HG03460 (cell line): ENCODE data around the gene TRIM50.
A peak's percentile ranks its signal among the peaks of the same experiment; 100 is the strongest.
"Not testable (repeated sequence)": the region's sequence is repeated elsewhere in the genome, so short reads cannot be mapped to it uniquely, and the experiment has no call there.

Source experiments
- ATAC-seq: cut with Tn5 transposase; IDR thresholded peaks from one replicate; pipeline ENCODE4 v1.9.1; 2021; ENCODE audit not compliant: unreplicated experiment

TRIM50 gene

GRCh38 chr7:73314271-73314670 is 13.6 kb downstream of the TRIM50 start:
- ATAC-seq = no peak

DNA sequence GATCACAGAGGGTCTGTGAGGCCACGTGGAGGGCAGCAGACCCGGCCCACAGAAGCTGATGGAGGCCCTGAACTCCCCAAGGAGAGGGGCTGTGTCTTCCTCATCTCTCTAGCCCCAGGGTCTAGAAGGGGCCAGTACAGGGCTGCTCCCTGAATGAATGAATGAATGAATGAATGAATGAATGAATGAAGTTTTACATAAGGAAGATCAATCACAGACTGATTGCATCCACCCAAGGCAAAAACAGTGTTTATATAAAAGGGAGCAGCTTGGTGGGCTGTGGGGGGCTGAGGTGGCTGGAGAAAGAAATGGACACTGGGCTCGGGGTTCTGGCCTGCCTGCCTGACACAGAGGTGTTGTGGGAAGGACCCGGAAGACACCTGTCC is 14.4 kb downstream of the TRIM50 start:
- no peak for ATAC-seq

DNA sequence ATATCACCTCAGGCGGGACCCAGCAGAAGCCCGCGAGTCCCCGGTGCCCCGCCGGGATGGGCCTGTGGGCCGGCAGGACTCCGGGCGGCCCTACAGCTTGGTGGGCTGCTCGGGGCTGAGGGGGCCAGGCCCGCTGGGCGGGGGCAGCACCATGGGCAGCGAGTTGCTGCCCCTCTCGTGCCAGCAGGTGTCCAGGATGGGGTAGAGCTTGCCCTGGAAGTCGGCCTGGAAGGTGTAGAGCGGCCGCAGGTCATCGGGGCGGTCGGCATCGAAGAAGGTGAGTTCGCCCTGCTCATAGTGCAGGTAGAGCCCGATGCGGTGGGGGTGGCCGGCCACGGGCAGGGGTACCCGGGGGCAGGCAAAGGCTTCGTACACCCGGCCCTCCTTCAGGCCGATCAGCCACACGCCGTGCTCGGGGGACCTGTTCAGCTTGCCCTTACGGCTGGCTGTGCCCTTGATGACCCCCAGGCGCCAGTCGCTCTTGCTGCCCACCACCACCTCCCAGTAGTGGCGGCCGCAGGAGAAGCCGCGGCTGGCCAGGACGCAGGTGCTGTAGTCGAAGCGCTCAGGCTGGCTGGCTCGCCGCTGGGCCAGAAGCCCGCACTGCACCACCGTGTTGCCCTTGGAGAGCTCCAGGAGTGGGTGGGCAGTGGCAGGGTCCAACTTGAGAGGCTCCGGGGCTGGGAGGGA is 14.9 kb downstream of the TRIM50 start:
- ATAC-seq = no peak

DNA sequence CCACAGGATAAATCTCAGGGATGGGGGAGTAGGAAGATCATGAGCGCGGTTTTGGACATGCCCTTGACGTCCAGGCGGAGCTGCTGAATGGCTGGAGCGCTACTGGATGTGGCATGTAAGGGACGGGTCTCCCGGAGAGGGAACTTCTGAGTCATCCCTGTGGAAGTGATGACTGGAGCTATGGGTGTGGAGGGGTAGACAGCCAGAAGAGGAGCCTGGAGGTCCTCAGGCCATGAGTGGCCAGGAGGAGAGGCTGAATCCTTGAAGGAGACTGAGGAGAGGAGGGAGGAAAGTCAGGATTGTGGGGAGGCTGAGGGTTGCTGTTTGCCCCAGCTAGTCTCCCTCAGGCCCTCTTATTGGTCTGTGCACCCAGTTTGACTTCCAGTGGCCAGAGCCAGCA is 16.5 kb downstream of the TRIM50 start:
- ATAC-seq = not testable (repeated sequence)

DNA sequence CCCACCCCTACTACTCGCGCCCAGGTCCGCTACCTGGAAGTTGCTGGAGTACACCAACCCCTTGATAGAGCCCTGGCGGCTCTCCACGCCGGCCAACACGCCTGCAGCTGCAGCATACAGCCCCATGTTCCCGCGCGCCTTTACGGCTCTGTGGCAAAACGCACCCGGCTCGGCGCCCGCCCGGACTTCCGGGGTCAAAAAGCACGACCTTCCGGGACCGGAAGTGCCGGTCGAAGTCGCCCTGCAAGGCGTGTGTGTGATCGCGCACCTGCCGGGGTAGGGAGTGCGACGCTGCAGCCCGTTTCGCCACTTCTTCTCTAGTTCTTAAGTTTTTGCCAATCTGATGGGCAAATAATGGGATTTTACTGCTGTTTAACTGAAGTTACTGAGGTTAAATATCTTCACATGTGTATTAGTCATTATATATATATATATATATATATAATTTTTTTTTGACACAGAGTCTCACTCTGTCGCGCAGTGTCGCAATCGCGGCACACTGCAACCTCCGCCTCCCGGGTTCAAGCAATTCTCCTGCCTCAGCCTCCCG is 19.1 kb downstream of the TRIM50 start, which contains the start of gene NSUN5:
NSUN5 (minus strand) TSS at position 162 of the 550 bp plus-strand sequence; CDS start at position 126, 36 bp downstream.
- peak; percentile 86 for ATAC-seq

DNA sequence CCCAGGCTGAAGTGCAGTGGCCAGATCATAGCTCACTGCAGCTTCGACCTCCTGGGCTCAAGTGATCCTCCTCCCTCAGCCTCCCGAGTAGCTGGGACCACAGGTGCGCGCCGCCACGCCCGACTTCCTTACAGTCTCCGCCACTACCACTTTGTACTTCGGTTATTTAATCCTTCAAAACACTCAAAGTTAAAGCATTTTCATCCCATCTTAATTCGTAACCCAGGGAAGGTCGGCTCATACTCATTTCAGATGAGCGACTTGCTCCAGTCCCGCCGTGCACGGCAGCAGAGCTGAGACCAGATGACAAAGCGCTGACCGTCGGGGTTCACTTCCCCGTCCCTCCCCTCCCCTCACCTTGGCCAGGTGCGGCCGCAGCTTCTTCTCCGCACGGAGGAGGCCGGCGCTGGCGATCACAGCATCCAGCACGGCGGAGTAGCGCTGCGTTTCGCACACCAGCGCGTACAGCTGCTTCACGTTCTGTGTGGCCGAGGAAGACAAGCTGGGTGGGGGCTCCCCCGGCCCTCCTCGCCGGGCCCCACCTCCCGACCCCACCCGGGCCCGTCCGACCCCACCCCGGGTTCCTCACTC is 19.7 kb downstream of the TRIM50 start:
- peak; percentile 46 for ATAC-seq

GRCh38 chr7:73307436-73307835 is 20.4 kb downstream of the TRIM50 start:
- ATAC-seq = no peak

DNA sequence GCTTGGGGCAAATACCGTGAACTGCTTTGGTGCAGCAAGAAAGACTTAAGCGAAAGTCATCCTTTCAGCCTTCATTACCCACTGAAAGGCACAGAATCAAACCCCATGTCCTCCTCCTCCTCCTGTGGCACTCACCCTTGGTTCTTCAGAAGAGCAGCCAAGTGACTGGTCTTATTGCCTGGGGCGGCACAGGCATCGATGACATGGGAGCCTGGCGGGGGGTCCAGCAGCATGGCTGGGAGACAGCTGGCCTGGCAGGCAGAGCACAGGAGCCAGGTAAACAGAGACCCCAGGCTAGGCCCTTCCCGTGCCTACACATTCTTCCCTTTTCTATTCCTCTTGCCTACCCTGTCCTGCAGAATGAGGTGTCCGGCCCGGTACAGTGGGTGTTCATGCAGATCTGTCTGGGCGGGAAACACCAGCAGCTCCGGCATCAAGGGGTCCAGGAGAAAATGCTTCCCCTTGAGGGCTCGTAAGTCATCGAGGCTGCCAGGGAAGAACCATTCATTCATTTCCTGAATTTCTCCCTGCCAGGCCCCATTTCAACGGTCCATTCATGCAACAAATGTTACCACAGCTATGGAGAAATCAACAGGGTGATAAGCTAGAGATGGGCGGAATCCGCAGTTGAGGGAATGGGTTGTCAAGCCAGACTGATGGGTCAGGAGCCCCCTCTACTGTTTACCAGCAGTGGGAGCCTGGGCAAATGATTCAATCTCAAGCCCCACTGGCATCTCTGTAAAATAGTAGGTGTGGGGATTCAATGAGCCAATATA is 23.1 kb downstream of the TRIM50 start:
- ATAC-seq = not testable (repeated sequence)

DNA sequence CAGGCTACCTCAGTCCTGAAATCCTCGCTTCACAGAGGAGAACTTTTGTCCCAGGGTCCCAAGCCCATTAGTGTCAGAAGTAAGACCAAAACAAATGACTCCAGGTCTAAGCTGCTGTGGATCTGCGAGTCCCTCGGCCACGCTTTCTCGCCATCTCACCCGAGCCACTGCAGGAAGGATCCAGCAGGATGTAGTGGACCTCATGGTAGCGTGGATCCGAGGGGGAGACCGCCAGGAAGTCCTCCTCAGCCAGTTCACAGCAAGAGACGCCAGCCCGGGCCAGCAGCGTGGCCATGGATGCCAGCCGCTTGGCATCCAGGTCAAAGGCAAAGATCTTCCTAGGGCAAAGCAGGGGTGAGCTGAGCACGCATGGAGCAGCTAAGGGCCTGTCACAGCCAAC is 23.8 kb downstream of the TRIM50 start:
- no peak for ATAC-seq

GRCh38 chr7:73303546-73303945 is 24.3 kb downstream of the TRIM50 start:
- ATAC-seq = no peak

- not testable (repeated sequence) for ATAC-seq
Measured at GRCh38 chr7:73302846-73303245, 25.0 kb downstream of the TRIM50 start.

- ATAC-seq = not testable (repeated sequence)
Measured at GRCh38 chr7:73301108-73301507, 26.8 kb downstream of the TRIM50 start.

GRCh38 chr7:73299812-73300211 is 28.1 kb downstream of the TRIM50 start:
- ATAC-seq = not testable (repeated sequence)

- not testable (repeated sequence) for ATAC-seq
Measured at GRCh38 chr7:73297706-73298105, 30.2 kb downstream of the TRIM50 start.

GRCh38 chr7:73297235-73297634 is 30.6 kb downstream of the TRIM50 start:
- ATAC-seq = not testable (repeated sequence)

DNA sequence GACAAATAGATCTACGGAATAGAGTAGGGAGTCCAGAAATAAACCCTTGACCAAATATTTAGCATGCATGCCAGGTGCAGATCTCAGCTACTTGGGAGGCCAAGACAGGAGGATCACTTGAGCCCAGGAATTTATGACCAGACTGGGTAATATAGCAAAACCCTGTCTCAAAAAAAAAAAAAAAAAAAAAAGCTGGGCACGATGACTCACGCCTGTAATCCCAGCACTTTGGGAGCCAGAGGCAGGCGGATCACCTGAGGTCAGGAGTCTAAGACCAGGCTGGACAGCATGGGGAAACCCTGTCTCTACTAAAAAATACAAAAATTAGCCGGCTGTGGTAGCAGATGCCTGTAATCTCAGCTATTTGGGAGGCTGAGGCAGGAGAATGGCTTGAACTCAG is 50.7 kb downstream of the TRIM50 start:
- ATAC-seq = not testable (repeated sequence)

DNA sequence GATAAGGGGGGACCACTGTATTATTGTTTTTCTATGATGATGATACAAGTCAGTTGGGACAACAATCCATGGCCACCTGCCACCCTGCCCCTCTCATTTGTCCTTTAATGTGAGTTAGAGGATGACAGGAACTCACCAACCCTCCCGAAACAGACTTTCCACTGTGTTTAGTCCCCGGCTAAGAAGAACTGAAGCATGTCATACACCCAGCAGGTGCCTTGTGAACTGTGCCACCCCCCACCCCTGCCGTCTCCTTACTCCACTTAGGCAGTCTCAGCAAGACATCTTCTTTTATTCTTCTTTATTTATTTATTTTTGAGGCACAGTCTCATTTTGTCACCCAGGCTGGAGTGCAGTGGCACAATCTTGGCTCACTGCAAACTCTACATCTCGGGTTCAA is 60.1 kb downstream of the TRIM50 start:
- not testable (repeated sequence) for ATAC-seq

DNA sequence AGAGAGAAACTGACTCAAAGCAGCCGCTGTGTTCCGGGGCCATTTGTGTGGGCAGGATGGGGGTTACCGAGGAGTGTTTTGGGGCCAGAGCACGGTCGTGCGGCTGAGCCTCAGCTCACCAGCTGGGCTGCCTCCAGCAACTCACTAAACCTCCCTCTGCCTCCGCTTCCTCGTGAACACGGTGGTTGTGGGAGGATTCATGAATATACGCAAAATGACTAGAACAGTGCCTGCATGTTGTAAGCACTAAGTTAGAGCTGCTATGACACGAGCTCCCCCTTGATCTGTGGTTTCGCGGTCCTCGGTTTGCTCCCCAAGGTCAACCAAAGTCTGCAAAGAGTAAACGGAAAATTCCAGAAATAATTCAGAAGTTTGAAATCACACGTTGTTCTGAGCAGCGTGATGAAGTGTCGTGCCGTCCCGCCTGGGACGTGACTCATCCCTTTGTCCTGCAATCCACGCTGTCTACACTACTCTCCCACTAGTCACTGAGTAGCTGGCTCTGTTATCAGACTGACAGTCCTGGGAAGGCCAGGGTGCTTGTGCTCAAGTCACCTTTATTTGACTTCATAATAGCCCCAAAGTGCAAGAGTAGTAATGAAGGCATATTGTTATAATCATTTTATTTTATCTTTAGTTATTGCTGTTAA is 61.0 kb downstream of the TRIM50 start:
- ATAC-seq = peak; percentile 81
